Natural killer cell (primary cell): ENCODE data around the gene CRIP1. TPM values are rescaled to one million over a fixed set of nuclear protein-coding genes. Genes with fewer than 3 reads are reported as not detected.
A peak's percentile ranks its signal among the peaks of the same experiment; 100 is the strongest.

ENCODE experiments used
- ATAC-seq, 3 donors: fragments of 150-1000 bp in 2 of 3; fragments of 200-7000 bp in 1 of 3; cut with Tn5 transposase; 1 replicate in 1 of 3; 2 replicates in 2 of 3; pipeline ENCODE4 v1.10.0; 2021; ENCODE audit warnings: mild to moderate bottlenecking in 2 of 3, moderate library complexity in 2 of 3
- DNase-seq, 2 donors: peaks; one replicate each; pipeline versions ENCODE4 v3.0.0 to v3.0.0-alpha.2; 2013 to 2021; ENCODE audit warnings: mixed read lengths in 1 of 2
- H3K27ac ChIP-seq: one replicate; pipeline ENCODE4 v1.5.1; 2013; ENCODE audit warnings: mild to moderate bottlenecking, low read length
- H3K27me3 ChIP-seq: one replicate; pipeline ENCODE4 v1.6.1; 2013; ENCODE audit warnings: low read length; ENCODE audit not compliant: control insufficient read depth, insufficient read depth
- H3K36me3 ChIP-seq: one replicate; pipeline ENCODE4 v1.6.1; 2013; ENCODE audit warnings: low read length; ENCODE audit not compliant: control insufficient read depth, insufficient read depth
- H3K4me1 ChIP-seq: one replicate; pipeline ENCODE4 v1.6.1; 2013; ENCODE audit warnings: low read length; ENCODE audit not compliant: control insufficient read depth, insufficient read depth
- H3K4me3 ChIP-seq: one replicate; pipeline ENCODE4 v1.5.1; 2013; ENCODE audit warnings: low read length
- H3K9me3 ChIP-seq: one replicate; pipeline ENCODE4 v1.6.1; 2013; ENCODE audit warnings: low read length; ENCODE audit not compliant: control insufficient read depth, insufficient read depth
- H3K27ac Mint-ChIP-seq, 2 donors: one replicate each; pipeline ENCODE4 v1.8.0; 2022; ENCODE audit warnings: mild to moderate bottlenecking in 2 of 2, mixed read lengths in 2 of 2, moderate library complexity in 1 of 2
- H3K27me3 Mint-ChIP-seq, 2 donors: one replicate each; pipeline ENCODE4 v1.8.0; 2022; ENCODE audit warnings: low read depth in 2 of 2, mixed read lengths in 2 of 2
- H3K36me3 Mint-ChIP-seq: one replicate; pipeline ENCODE4 v1.8.0; 2022; ENCODE audit warnings: mixed read lengths
- H3K4me1 Mint-ChIP-seq, 2 donors: one replicate each; pipeline ENCODE4 v1.8.0; 2022; ENCODE audit warnings: mixed read lengths in 2 of 2
- H3K4me3 Mint-ChIP-seq: one replicate; pipeline ENCODE4 v1.8.0; 2022; ENCODE audit warnings: mild to moderate bottlenecking, moderate library complexity, mixed read lengths
- H3K9me3 Mint-ChIP-seq, 2 donors: one replicate each; pipeline ENCODE4 v1.8.0; 2022; ENCODE audit warnings: mixed read lengths in 2 of 2
- CTCF ChIP-seq: fragments of 200-600 bp; IDR thresholded peaks from one replicate; pipeline ENCODE4 v1.8.0; 2022; ENCODE audit warnings: antibody characterized with exemption
- WGBS: methylation state at CpG from one replicate; pipeline ENCODE4 v1.1.7; 2013; ENCODE audit warnings: missing lambda C conversion rate; ENCODE audit not compliant: insufficient coverage; 5-methylcytosine and 5-hydroxymethylcytosine counted together
- intact Hi-C: fragments of 100-400 bp; cut with micrococcal nuclease; formaldehyde crosslinking; loops from one replicate; pipeline ENCODE4 v1.14.2; 2022
- total RNA-seq, 4 donors: library from RNA; stranded (reverse); fragments of 120-200 nt in 1 of 4; gene quantifications; one replicate each; pipeline versions ENCODE4 v1.2.3 to v1.2.4, GENCODE V29; 2013 to 2022

The CRIP1 gene
- total RNA-seq, 3 donors from 2014 or later (not counting 1 experiment from before 2014, with no cell fraction given), result 276 to 334 (median 290) TPM

GRCh38 chr14:105477660-105478397 lies 8.9 kb upstream of the CRIP1 start:
- ATAC-seq, result peak; percentile 8 to 31 (median 26)
- peaks cover 12 to 54% of the 10 kb centered on the region in 2 donors for H3K4me1 Mint-ChIP-seq
- H3K9me3 Mint-ChIP-seq, result no peaks in the 10 kb centered on the region
- no peak for TF ChIP-seq CTCF
- peak in 1 of 2 donors; percentile 88 for DNase-seq
- H3K4me1 ChIP-seq, result peaks cover 77% of the 10 kb centered on the region
- no peaks in the 10 kb centered on the region for H3K36me3 ChIP-seq
- no peaks in the 10 kb centered on the region for H3K9me3 ChIP-seq
- peaks cover 24% of the 10 kb centered on the region for H3K27me3 ChIP-seq
- H3K27ac ChIP-seq, result peak overlapping the region; percentile 57
- intact Hi-C loops, result no loop called here
- no peaks in the 10 kb centered on the region for H3K36me3 Mint-ChIP-seq
- H3K27me3 Mint-ChIP-seq, result peaks cover 0 to 9% of the 10 kb centered on the region in 2 donors
- no peak overlapping the region for H3K4me3 ChIP-seq
- WGBS, result 10% methylated on average over 52 of the region's 56 CpGs
- H3K27ac Mint-ChIP-seq, result peak overlapping the region; percentile 81 to 89
- peak overlapping the region; percentile 68 for H3K4me3 Mint-ChIP-seq

- WGBS, result 48% methylated on average over 80 of the region's 81 CpGs
- no peaks in the 10 kb centered on the region for H3K36me3 ChIP-seq
- ATAC-seq, result no peak
- TF ChIP-seq CTCF, result no peak
- no peak overlapping the region for H3K27ac ChIP-seq
- Mint-ChIP-seq H3K36me3 (no peaks in the 10 kb centered on the region), H3K4me1 (peaks cover 12 to 54% of the 10 kb centered on the region in 2 donors), H3K4me3 (no peak overlapping the region), H3K27me3 (peaks cover 0 to 6% of the 10 kb centered on the region in 2 donors), H3K9me3 (no peaks in the 10 kb centered on the region), H3K27ac (peak overlapping the region in 1 of 2 donors; percentile 100)
- intact Hi-C loops, result no loop called here
- H3K4me3 ChIP-seq, result no peak overlapping the region
- peaks cover 81% of the 10 kb centered on the region for H3K4me1 ChIP-seq
- no peaks in the 10 kb centered on the region for H3K9me3 ChIP-seq
- DNase-seq, result peak in 1 of 2 donors; percentile 67
- H3K27me3 ChIP-seq, result peaks cover 23% of the 10 kb centered on the region
These were observed 8.1 kb upstream of the CRIP1 start for GRCh38 chr14:105478398-105479251.

GRCh38 chr14:105479431-105480158 lies 7.1 kb upstream of the CRIP1 start:
- H3K4me3 ChIP-seq, result no peak overlapping the region
- peaks cover 86% of the 10 kb centered on the region for H3K4me1 ChIP-seq
- H3K36me3 Mint-ChIP-seq, result no peaks in the 10 kb centered on the region
- no peaks in the 10 kb centered on the region for H3K9me3 ChIP-seq
- intact Hi-C loops, result no loop called here
- H3K4me3 Mint-ChIP-seq, result peak overlapping the region; percentile 49
- 44% methylated on average over 34 of the region's 34 CpGs for WGBS
- H3K36me3 ChIP-seq, result no peaks in the 10 kb centered on the region
- peaks cover 0 to 3% of the 10 kb centered on the region in 2 donors for H3K27me3 Mint-ChIP-seq
- no peaks in the 10 kb centered on the region for H3K9me3 Mint-ChIP-seq
- peaks cover 20% of the 10 kb centered on the region for H3K27me3 ChIP-seq
- peak in 1 of 2 donors; percentile 60 for DNase-seq
- ATAC-seq, result no peak
- peaks cover 12 to 56% of the 10 kb centered on the region in 2 donors for H3K4me1 Mint-ChIP-seq
- TF ChIP-seq CTCF, result no peak
- peak overlapping the region; percentile 95 to 100 for H3K27ac Mint-ChIP-seq
- H3K27ac ChIP-seq, result no peak overlapping the region
